GM23248 (cell line): ENCODE results near the gene RPL7L1. TPM values are rescaled to one million over a fixed set of nuclear protein-coding genes. Genes with fewer than 3 reads are reported as not detected.

Experiments used
- DNase-seq: peaks from one replicate; pipeline ENCODE4 v3.0.0-alpha.2; 2015
- H2AFZ ChIP-seq: fragments of 200-600 bp; sonication (generic); 2 replicates; pipeline ENCODE4 v1.6.1; 2016; ENCODE audit warnings: antibody characterized with exemption
- H3F3A ChIP-seq: fragments of 200-600 bp; sonication (generic); 2 replicates; pipeline ENCODE4 v1.6.1; 2016; ENCODE audit warnings: mild to moderate bottlenecking, antibody characterized with exemption, mixed run types; ENCODE audit not compliant: insufficient read depth
- H3K27ac ChIP-seq: fragments of 200-600 bp; sonication (generic); 2 replicates; pipeline ENCODE4 v1.5.1; 2016; ENCODE audit warnings: mild to moderate bottlenecking
- H3K27me3 ChIP-seq: fragments of 200-600 bp; sonication (generic); replicated peaks from 2 replicates; pipeline ENCODE4 v1.6.1; 2016; ENCODE audit warnings: mild to moderate bottlenecking; ENCODE audit not compliant: insufficient read depth
- H3K36me3 ChIP-seq: fragments of 200-600 bp; sonication (generic); 2 replicates; pipeline ENCODE4 v1.6.1; 2016; ENCODE audit warnings: low read depth, mild to moderate bottlenecking
- H3K4me1 ChIP-seq: fragments of 200-600 bp; sonication (generic); 2 replicates; pipeline ENCODE4 v1.6.1; 2016; ENCODE audit warnings: mild to moderate bottlenecking; ENCODE audit not compliant: insufficient read depth
- H3K4me2 ChIP-seq: fragments of 200-600 bp; sonication (generic); one replicate; pipeline ENCODE4 v1.6.1; 2016; ENCODE audit warnings: mild to moderate bottlenecking; ENCODE audit not compliant: unreplicated experiment
- H3K4me3 ChIP-seq: fragments of 200-600 bp; sonication (generic); 2 replicates; pipeline ENCODE4 v1.5.1; 2016; ENCODE audit warnings: mild to moderate bottlenecking
- H3K79me2 ChIP-seq: fragments of 200-600 bp; sonication (generic); 2 replicates; pipeline ENCODE4 v1.6.1; 2016; ENCODE audit warnings: mild to moderate bottlenecking; ENCODE audit not compliant: insufficient read depth
- H3K9ac ChIP-seq: fragments of 200-600 bp; sonication (generic); 2 replicates; pipeline ENCODE4 v1.6.1; 2016; ENCODE audit warnings: mild to moderate bottlenecking
- H3K9me2 ChIP-seq: fragments of 200-600 bp; sonication (generic); 2 replicates; pipeline ENCODE4 v1.6.1; 2016; ENCODE audit warnings: mixed run types, mild to moderate bottlenecking, moderate library complexity; ENCODE audit not compliant: insufficient read depth
- H3K9me3 ChIP-seq: fragments of 200-600 bp; sonication (generic); one replicate; pipeline ENCODE4 v1.6.1; 2017; ENCODE audit warnings: low read depth
- H4K20me1 ChIP-seq: fragments of 200-600 bp; sonication (generic); 2 replicates; pipeline ENCODE4 v1.6.0; 2016; ENCODE audit not compliant: insufficient read depth
- EZH2 ChIP-seq: fragments of 200-600 bp; sonication (generic); IDR thresholded peaks from 2 replicates; pipeline ENCODE4 v1.6.1; 2018; ENCODE audit warnings: antibody characterized with exemption, mild to moderate bottlenecking; ENCODE audit not compliant: insufficient read depth, poor library complexity, severe bottlenecking
- EZH2phosphoT487 ChIP-seq: fragments of 200-600 bp; sonication (generic); IDR thresholded peaks from 2 replicates; pipeline ENCODE4 v1.6.1; 2018; ENCODE audit warnings: antibody characterized with exemption, moderate library complexity, mild to moderate bottlenecking, low read depth; ENCODE audit not compliant: insufficient read depth
- whole genome bisulfite sequencing, 2 experiments: methylation state at CpG; one replicate each; pipeline ENCODE4 v1.1.6; 2015 to 2017; ENCODE audit warnings: low lambda C conversion rate in 2 of 2, low coverage in 1 of 2; ENCODE audit errors: missing lambda C conversion rate in 2 of 2; 5-methylcytosine and 5-hydroxymethylcytosine counted together
- in situ Hi-C: fragments of 300-500 bp; cut with MboI; formaldehyde crosslinking; loops from 2 replicates; pipeline ENCODE4 v1.15.0; 2020
- polyA plus RNA-seq: library from polyadenylated mRNA; unstranded; fragments of >200 nt; fragmentation: Nextera tagmentation; extraction: Ambion mirVana; gene quantifications from 2 replicates; pipeline ENCODE4 v1.2.1, GENCODE V29; 2016
- total RNA-seq: library from RNA; depleted of rRNA; stranded (reverse); fragments of >200 nt; shearing (Covaris generic); gene quantifications from 2 replicates; pipeline ENCODE4 v1.2.3, GENCODE V29; 2014; rRNA removed

The RPL7L1 gene
- total and polyA plus RNA-seq, 2 experiments from 2014 or later, result 88.2 to 133 TPM

DNA sequence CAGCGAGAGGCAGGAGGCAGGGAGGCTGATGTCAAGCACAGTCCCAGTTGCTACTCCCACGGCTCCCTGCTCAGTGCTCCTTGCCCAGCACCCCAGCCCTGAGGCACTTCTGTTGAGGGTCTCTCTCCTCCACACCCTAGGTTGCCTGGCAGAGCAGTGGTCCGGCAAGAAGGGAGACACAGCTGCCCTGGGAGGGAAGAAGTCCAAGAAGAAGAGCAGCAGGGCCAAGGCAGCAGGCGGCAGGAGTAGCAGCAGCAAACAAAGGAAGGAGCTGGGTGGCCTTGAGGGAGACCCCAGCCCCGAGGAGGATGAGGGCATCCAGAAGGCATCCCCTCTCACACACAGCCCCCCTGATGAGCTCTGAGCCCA is 59.0 kb downstream of the RPL7L1 start:
- no peak for DNase-seq
- 87 to 93% methylated on average over 5 of the region's 5 CpGs for WGBS, 2 experiments
- in situ Hi-C loops, result no loop called here
- peaks cover 12% of the 10 kb centered on the region; the same call in 1 of the 2 replicates for H3K36me3 ChIP-seq
- no peak overlapping the region for H3K4me3 ChIP-seq
- H3K9me2 ChIP-seq, result no peaks in the 10 kb centered on the region
- H3F3A ChIP-seq, result no peaks in the 10 kb centered on the region
- H3K27ac ChIP-seq, result no peak overlapping the region
- H3K79me2 ChIP-seq, result peaks cover 32% of the 10 kb centered on the region
- TF ChIP-seq EZH2phosphoT487 (no peak), EZH2 (no peak)
- no peak overlapping the region for H2AFZ ChIP-seq
- no peak overlapping the region for H3K4me2 ChIP-seq
- no peak overlapping the region for H3K9ac ChIP-seq
- no peaks in the 10 kb centered on the region for H3K27me3 ChIP-seq
- no peaks in the 10 kb centered on the region for H4K20me1 ChIP-seq
- no peaks in the 10 kb centered on the region for H3K9me3 ChIP-seq
- no peaks in the 10 kb centered on the region for H3K4me1 ChIP-seq

DNA sequence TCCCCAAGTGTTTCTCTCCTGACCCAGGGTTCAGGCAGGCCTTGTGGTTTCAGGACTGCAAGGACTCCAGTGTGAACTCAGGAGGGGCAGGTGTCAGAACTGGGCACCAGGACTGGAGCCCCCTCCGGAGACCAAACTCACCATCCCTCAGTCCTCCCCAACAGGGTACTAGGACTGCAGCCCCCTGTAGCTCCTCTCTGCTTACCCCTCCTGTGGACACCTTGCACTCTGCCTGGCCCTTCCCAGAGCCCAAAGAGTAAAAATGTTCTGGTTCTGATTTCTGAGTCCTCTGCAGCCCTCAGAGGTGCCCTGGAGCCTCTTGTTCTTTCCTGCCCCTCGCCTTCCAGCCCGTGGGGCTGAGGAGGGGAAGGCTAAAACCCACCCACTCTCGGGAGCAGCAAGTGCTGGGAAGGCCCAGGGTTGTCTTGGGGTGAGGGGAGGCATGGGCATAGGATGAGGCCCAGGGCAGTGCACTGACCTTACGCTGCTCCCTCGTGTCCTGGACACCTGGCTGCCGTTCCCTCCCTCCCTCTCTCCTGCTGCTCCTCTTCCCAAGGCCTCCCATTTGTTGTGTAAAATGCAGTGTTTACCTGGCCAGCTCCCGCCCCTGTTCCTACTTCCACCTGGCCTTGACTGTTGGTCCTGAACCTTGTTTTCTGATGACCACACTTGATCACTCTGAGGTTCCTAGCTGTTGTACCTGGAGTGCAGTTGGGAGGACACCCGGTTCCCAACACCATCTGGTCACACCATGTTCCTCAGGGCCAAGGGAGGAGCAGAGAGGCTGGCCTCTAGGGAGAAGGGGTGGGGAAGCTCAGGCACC is 59.8 kb downstream of the RPL7L1 start:
- no peak for TF ChIP-seq EZH2
- TF ChIP-seq EZH2phosphoT487, result no peak
- Histone ChIP-seq H3F3A (no peaks in the 10 kb centered on the region), H3K4me1 (no peaks in the 10 kb centered on the region), H3K27me3 (no peaks in the 10 kb centered on the region), H2AFZ (no peak overlapping the region), H3K36me3 (peaks cover 12% of the 10 kb centered on the region; the same call in 1 of the 2 replicates), H3K9me3 (no peaks in the 10 kb centered on the region), H3K9ac (no peak overlapping the region), H3K79me2 (peaks cover 25% of the 10 kb centered on the region), H3K9me2 (no peaks in the 10 kb centered on the region), H3K27ac (no peak overlapping the region), H3K4me2 (no peak overlapping the region), H4K20me1 (no peaks in the 10 kb centered on the region), H3K4me3 (no peak overlapping the region)
- WGBS, 2 experiments, result 73 to 80% methylated on average over 8 to 9 of the region's 9 CpGs
- in situ Hi-C loops, result no loop called here
- DNase-seq, result no peak

Other genes with a start within 250 kb of the RPL7L1 start
- 1.5 TPM in 2 replicates for gene PRPH2, start 157.0 kb upstream of the RPL7L1 start, total RNA-seq
- gene PRPH2, start 157.0 kb upstream of the RPL7L1 start, polyA plus RNA-seq, result 1.7 and 2.3 TPM in 2 replicates
- gene TBCC, start 133.5 kb upstream of the RPL7L1 start, total RNA-seq, result 36.9 and 37.3 TPM in 2 replicates
- gene TBCC, start 133.5 kb upstream of the RPL7L1 start, polyA plus RNA-seq, result 35.0 and 38.3 TPM in 2 replicates
- 5.4 and 5.7 TPM in 2 replicates for gene BICRAL, start 97.6 kb upstream of the RPL7L1 start, total RNA-seq
- gene BICRAL, start 97.6 kb upstream of the RPL7L1 start, polyA plus RNA-seq, result 2.4 and 2.5 TPM in 2 replicates
- not detected in 2 replicates for gene PTCRA, start 36.4 kb downstream of the RPL7L1 start, total RNA-seq
- not detected in 2 replicates for gene PTCRA, start 36.4 kb downstream of the RPL7L1 start, polyA plus RNA-seq
- gene CNPY3, start 49.9 kb downstream of the RPL7L1 start, total RNA-seq, result 41.4 and 45.1 TPM in 2 replicates
- 58.6 and 63.6 TPM in 2 replicates for gene CNPY3, start 49.9 kb downstream of the RPL7L1 start, polyA plus RNA-seq
- gene GNMT, start 81.1 kb downstream of the RPL7L1 start, total RNA-seq, result not detected in 2 replicates
- gene GNMT, start 81.1 kb downstream of the RPL7L1 start, polyA plus RNA-seq, result not detected in 2 replicates
- gene PEX6, start 99.6 kb downstream of the RPL7L1 start, total RNA-seq, result 44.2 and 51.1 TPM in 2 replicates
- 12.5 and 12.7 TPM in 2 replicates for gene PEX6, start 99.6 kb downstream of the RPL7L1 start, polyA plus RNA-seq
- 39.1 and 42.7 TPM in 2 replicates for gene PPP2R5D, start 105.0 kb downstream of the RPL7L1 start, total RNA-seq
- gene PPP2R5D, start 105.0 kb downstream of the RPL7L1 start, polyA plus RNA-seq, result 40.7 and 41.4 TPM in 2 replicates
- gene MEA1, start 134.3 kb downstream of the RPL7L1 start, total RNA-seq, result 83.1 and 100 TPM in 2 replicates
- gene MEA1, start 134.3 kb downstream of the RPL7L1 start, polyA plus RNA-seq, result 171 and 175 TPM in 2 replicates
- gene KLHDC3, start 134.6 kb downstream of the RPL7L1 start, total RNA-seq, result 124 and 129 TPM in 2 replicates
- 94.3 and 95.4 TPM in 2 replicates for gene KLHDC3, start 134.6 kb downstream of the RPL7L1 start, polyA plus RNA-seq
- 45.0 and 58.3 TPM in 2 replicates for gene RRP36, start 142.0 kb downstream of the RPL7L1 start, total RNA-seq
- 71.6 and 74.3 TPM in 2 replicates for gene RRP36, start 142.0 kb downstream of the RPL7L1 start, polyA plus RNA-seq
- gene CUL7, start 174.2 kb downstream of the RPL7L1 start, total RNA-seq, result 50.1 and 54.1 TPM in 2 replicates
- gene CUL7, start 174.2 kb downstream of the RPL7L1 start, polyA plus RNA-seq, result 21.8 and 23.7 TPM in 2 replicates
- 18.5 and 19.7 TPM in 2 replicates for gene MRPL2, start 179.8 kb downstream of the RPL7L1 start, total RNA-seq
- gene MRPL2, start 179.8 kb downstream of the RPL7L1 start, polyA plus RNA-seq, result 71.9 and 78.0 TPM in 2 replicates
- gene KLC4, start 180.0 kb downstream of the RPL7L1 start, total RNA-seq, result 15.0 and 32.2 TPM in 2 replicates
- 10.4 and 10.7 TPM in 2 replicates for gene KLC4, start 180.0 kb downstream of the RPL7L1 start, polyA plus RNA-seq
- gene PTK7, start 196.7 kb downstream of the RPL7L1 start, total RNA-seq, result 146 and 162 TPM in 2 replicates
- 110 and 113 TPM in 2 replicates for gene PTK7, start 196.7 kb downstream of the RPL7L1 start, polyA plus RNA-seq